ENCODE data around the gene RPS6KA5.
"Not testable (repeated sequence)": the region's sequence is repeated elsewhere in the genome, so short reads cannot be mapped to it uniquely, and the experiment has no call there.

RPS6KA5 gene

GRCh38 chr14:90943367-90943766, 117.1 kb downstream of the RPS6KA5 start:
- TF ChIP-seq CTCF (IDR thresholded peaks at IDR 0.05; ENCODE audit: unreplicated experiment in 3 of 3), result no peak
- H3K27me3 Mint-ChIP-seq (ENCODE audit: low read depth), result no peaks in the 10 kb centered on the region
- H3K36me3 Mint-ChIP-seq (ENCODE audit: low read depth), result peaks cover 30% of the 10 kb centered on the region

GRCh38 chr14:90942511-90942910, 117.9 kb downstream of the RPS6KA5 start:
- TF ChIP-seq CTCF (IDR thresholded peaks at IDR 0.05; ENCODE audit: unreplicated experiment in 3 of 3), result no peak
- Mint-ChIP-seq H3K4me1 (no peaks in the 10 kb centered on the region), H3K27me3 (ENCODE audit: low read depth) (peaks cover 3% of the 10 kb centered on the region), H3K9me3 (peaks cover 27% of the 10 kb centered on the region), H3K4me3 (no peak overlapping the region), H3K36me3 (ENCODE audit: low read depth) (peaks cover 38% of the 10 kb centered on the region), H3K27ac (no peak overlapping the region)

More at GRCh38 chr14:90943367-90943766, 117.1 kb downstream of the RPS6KA5 start:
- Mint-ChIP-seq H3K9me3 (peaks cover 22% of the 10 kb centered on the region), H3K27ac (no peak overlapping the region), H3K4me1 (no peaks in the 10 kb centered on the region), H3K4me3 (no peak overlapping the region)

GRCh38 chr14:90941706-90942105, 118.7 kb downstream of the RPS6KA5 start:
- no peaks in the 10 kb centered on the region for H3K4me1 Mint-ChIP-seq
- peaks cover 46% of the 10 kb centered on the region for H3K36me3 Mint-ChIP-seq (ENCODE audit: low read depth)
- no peak overlapping the region for H3K4me3 Mint-ChIP-seq
- no peak for TF ChIP-seq CTCF (IDR thresholded peaks at IDR 0.05; ENCODE audit: unreplicated experiment in 3 of 3)
- H3K27me3 Mint-ChIP-seq (ENCODE audit: low read depth), result peaks cover 4% of the 10 kb centered on the region
- H3K9me3 Mint-ChIP-seq, result peaks cover 35% of the 10 kb centered on the region
- no peak overlapping the region for H3K27ac Mint-ChIP-seq

- H3K4me1 Mint-ChIP-seq, result no peaks in the 10 kb centered on the region
- peaks cover 47% of the 10 kb centered on the region for H3K36me3 Mint-ChIP-seq (ENCODE audit: low read depth)
- no peak for TF ChIP-seq CTCF (IDR thresholded peaks at IDR 0.05; ENCODE audit: unreplicated experiment in 3 of 3)
- peaks cover 36% of the 10 kb centered on the region for H3K9me3 Mint-ChIP-seq
- H3K4me3 Mint-ChIP-seq, result no peak overlapping the region
- no peak overlapping the region for H3K27ac Mint-ChIP-seq
- H3K27me3 Mint-ChIP-seq (ENCODE audit: low read depth), result peaks cover 4% of the 10 kb centered on the region
These were observed 120.0 kb downstream of the RPS6KA5 start for GRCh38 chr14:90940318-90940962.

GRCh38 chr14:90939252-90939795, 121.1 kb downstream of the RPS6KA5 start:
- H3K27ac Mint-ChIP-seq; H3K27me3 Mint-ChIP-seq (ENCODE audit: low read depth); H3K4me3 Mint-ChIP-seq; H3K4me1 Mint-ChIP-seq: not testable (repeated sequence)
- Mint-ChIP-seq H3K9me3 (peaks cover 36% of the 10 kb centered on the region), H3K36me3 (ENCODE audit: low read depth) (peaks cover 47% of the 10 kb centered on the region)

GRCh38 chr14:90938615-90939014, 121.8 kb downstream of the RPS6KA5 start:
- H3K4me1 Mint-ChIP-seq, result no peaks in the 10 kb centered on the region
- TF ChIP-seq CTCF (IDR thresholded peaks at IDR 0.05; ENCODE audit: unreplicated experiment in 3 of 3), result no peak
- peaks cover 36% of the 10 kb centered on the region for H3K9me3 Mint-ChIP-seq
- H3K36me3 Mint-ChIP-seq (ENCODE audit: low read depth), result peaks cover 47% of the 10 kb centered on the region
- peaks cover 4% of the 10 kb centered on the region for H3K27me3 Mint-ChIP-seq (ENCODE audit: low read depth)
- no peak overlapping the region for H3K4me3 Mint-ChIP-seq
- no peak overlapping the region for H3K27ac Mint-ChIP-seq

Measured in nephron (organoid).